AG08396 (cell line): ENCODE measurements around the gene RYR1.
A peak's percentile ranks its signal among the peaks of the same experiment; 100 is the strongest.
"Not testable (repeated sequence)": the region's sequence is repeated elsewhere in the genome, so short reads cannot be mapped to it uniquely, and the experiment has no call there.

ENCODE experiments used
- DNase-seq: peaks from one replicate; pipeline ENCODE4 v3.0.0; 2012; ENCODE audit warnings: low spot score, mixed read lengths

RYR1 gene

GRCh38 chr19:38490861-38491260 lies 57.4 kb downstream of the RYR1 start:
- no peak for DNase-seq

GRCh38 chr19:38492181-38492813 lies 58.8 kb downstream of the RYR1 start:
- DNase-seq: no peak

- DNase-seq: no peak
These were observed 60.9 kb downstream of the RYR1 start for GRCh38 chr19:38494379-38494778.

DNA sequence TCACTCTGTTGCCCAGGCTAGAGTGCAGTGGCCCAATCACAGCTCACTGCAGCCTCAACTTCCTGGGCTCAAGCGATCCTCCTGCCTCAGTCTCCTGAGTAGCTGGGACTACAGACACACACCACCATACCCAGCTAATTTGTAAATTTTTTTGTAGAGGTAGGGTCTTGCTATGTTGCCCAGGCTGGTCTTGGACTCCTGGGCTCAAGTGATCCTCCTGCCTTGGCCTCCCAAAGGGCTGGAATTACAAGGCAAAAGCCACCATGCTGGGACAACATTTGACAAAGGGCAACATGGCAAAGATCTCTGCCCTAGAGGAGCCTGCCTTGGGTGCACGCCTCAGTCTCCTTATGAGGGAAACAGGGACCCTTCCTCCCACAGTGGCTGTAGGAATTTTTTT lies 61.9 kb downstream of the RYR1 start:
- not testable (repeated sequence) for DNase-seq

DNA sequence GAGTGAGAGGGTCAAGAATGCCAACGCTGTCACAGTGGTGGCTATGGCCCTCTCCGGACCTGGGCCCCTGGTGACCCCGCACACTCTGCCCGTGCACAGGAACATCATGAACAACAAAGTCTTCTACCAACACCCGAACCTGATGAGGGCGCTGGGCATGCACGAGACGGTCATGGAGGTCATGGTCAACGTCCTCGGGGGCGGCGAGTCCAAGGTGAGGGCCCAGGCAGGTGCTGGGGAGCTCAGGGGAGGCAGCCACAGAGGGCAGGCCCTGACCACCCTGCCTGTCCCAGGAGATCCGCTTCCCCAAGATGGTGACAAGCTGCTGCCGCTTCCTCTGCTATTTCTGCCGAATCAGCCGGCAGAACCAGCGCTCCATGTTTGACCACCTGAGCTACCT lies 62.6 kb downstream of the RYR1 start:
- no peak for DNase-seq

GRCh38 chr19:38496603-38497487 lies 63.4 kb downstream of the RYR1 start:
- no peak for DNase-seq

DNA sequence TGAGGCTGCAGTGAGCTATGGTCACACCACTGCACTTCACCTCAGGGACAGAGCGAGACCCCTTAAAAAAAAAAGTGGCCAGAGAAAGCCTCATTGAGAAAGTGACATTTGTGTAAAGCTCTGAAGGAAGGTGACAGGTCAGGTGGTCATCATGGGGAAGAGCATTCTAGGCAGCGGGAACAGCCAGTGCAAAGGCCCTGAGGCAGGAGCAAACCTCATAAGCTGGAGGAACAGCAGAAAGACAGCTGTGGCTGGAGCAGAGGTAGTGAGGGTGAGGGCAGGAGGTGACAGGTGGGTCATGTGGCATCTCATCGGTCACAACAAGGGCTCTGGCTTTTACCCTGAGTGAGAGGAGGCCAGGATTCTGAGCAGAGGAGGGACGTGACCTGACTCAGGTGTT lies 64.4 kb downstream of the RYR1 start:
- DNase-seq: no peak

DNA sequence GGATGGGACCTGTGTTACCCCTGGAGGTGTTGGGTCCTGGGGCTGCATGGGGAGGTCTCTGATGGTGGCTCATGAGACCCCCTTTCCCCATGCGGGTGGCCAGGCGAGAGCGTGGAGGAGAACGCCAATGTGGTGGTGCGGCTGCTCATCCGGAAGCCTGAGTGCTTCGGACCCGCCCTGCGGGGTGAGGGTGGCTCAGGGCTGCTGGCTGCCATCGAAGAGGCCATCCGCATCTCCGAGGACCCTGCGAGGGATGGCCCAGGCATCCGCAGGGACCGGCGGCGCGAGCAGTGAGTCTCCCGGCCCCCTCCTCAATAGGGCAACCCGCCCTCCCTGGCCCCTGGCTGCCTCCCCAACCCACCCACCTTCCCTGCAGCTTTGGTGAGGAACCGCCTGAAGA lies 66.0 kb downstream of the RYR1 start:
- DNase-seq: no peak

DNA sequence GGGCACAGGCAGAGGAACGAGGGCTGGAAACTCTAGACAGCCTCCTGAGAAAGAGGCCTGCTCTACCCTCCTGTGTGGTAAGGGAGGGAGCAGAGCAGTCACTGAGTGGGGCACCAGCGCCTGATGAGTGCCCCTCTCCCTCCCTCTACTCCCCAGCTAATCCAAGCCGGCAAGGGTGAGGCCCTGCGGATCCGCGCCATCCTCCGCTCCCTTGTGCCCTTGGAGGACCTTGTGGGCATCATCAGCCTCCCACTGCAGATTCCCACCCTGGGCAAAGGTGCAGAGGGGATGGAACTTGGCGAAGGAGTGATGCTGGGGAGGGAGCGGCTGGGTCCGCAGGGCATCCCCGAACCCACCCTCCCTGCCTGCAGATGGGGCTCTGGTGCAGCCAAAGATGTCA lies 67.0 kb downstream of the RYR1 start:
- no peak for DNase-seq

DNA sequence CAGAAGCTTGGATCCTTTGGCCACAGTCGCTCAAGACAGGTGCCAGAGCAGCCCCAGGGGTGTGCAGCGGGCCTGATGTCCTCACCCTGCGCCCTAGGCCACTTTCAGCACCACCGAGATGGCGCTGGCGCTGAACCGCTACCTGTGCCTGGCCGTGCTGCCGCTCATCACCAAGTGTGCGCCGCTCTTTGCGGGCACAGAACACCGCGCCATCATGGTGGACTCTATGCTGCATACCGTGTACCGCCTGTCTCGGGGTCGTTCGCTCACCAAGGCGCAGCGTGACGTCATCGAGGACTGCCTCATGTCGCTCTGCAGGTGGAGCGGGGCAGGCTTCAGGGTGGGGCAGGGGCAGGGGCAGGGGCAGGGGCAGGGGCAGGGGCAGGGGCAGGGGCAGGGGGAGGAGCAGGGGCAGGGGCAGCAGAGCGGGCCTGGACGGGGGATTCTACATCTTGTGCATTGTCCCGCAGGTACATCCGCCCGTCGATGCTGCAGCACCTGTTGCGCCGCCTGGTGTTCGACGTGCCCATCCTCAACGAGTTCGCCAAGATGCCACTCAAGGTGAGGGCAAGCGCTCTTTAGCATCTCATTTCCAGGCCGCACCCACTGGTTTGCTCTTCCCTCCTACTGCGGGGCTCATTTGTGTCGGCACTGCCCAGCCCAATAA lies 69.1 kb downstream of the RYR1 start:
- DNase-seq: no peak

DNA sequence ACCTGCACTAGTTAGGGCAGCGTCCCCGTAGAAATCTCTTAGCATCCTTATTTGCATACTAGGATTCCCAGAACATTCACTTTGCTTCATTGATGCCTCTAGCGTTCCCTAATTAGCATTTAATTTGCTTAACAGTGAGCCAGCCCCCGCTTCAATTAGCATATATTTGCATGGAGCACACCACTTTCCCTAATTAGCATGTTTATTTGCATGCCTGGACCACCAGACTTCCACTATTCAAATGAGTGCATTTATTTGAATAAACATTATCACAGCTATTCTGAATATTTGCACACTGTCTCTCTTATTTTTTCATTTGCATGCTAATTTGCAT lies 69.6 kb downstream of the RYR1 start:
- DNase-seq: no peak

DNA sequence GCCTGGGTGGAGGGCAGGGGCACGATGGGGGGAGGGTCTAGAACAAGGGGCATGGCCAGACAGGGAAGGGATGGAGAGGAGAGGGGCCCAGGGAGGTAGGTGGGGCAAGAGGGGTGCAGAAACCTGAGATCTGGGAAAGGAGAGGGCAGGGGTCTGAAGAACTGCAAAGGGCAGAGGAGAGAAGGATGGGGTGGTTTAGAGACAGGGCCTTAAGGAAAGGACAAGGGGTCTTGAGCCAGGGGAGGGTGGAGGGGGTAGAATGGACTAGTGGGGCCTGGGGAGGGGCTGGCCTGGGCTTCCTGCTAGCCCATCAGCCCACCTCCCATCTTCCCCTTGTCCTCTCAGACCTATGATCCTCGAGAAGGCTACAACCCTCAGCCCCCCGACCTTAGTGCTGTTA lies 72.5 kb downstream of the RYR1 start:
- DNase-seq: no peak

DNA sequence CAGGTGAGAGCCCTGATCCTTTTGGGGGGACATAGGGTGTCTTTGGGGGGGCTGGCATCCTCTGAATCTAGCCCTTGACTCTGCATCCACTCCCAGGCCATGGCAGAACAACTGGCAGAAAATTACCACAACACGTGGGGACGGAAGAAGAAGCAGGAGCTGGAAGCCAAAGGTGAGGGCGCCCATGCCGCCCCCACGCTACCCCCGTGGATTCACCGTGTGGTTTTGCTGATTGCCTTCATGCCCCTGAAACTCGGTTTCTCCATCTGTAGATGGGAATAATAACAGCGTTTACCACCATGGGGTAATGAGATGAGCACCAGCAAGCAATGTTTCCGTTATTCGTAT lies 72.9 kb downstream of the RYR1 start:
- no peak for DNase-seq

GRCh38 chr19:38506723-38507550 lies 73.4 kb downstream of the RYR1 start:
- DNase-seq: peak; percentile 88

- DNase-seq: no peak
These were observed 74.1 kb downstream of the RYR1 start for GRCh38 chr19:38507551-38508127.

GRCh38 chr19:38508507-38508906 lies 75.0 kb downstream of the RYR1 start:
- no peak for DNase-seq

DNA sequence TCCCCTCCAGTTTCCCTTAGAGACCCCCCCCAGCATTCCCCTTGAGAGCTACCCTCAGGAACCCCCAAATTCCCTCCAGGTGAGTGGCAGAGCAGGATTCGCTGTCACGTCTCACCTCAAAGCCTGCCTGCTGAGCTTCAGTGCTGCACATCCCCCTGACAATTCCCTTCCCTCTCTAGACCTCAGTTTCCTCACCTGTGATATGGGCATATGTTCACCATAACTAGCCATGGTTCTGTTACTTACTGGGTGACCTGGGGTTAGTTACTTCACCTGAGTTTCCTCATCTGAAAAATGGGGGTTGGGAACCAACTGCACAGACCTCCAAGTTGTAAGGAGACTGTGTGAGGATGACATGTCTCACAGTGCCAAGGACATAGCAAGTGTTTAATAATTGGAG lies 75.5 kb downstream of the RYR1 start:
- no peak for DNase-seq

DNA sequence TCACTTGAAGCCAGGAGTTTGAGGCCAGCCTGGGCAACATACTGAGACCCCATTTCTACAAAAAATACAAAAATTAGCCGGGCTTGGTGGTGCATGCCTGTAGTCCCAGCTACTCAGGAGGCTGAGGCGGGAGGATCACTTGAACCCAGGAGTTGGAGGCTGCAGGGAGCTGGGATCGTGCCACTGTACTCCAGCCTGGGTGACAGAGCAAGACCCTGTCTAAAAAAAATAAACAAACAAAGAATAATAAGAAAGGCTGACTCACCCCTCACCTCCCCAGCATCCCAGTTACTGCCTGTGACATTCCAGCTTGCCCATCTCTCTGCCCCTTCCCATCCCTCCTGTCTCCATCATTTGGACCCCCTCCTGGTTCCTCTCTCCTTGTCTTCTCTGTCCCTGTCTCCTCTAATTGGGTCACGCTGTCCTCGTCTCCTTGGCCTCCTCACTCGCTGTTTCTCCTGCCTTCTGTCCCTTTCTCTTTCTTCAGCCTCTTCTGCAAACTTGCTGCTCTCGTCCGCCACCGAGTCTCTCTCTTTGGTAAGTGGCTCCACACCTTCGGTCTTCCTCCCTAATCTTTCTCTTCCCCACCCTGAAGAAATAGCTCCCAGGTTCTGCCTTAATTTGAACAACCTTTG lies 77.7 kb downstream of the RYR1 start:
- DNase-seq: no peak

GRCh38 chr19:38512277-38512676 lies 78.8 kb downstream of the RYR1 start:
- DNase-seq: no peak

GRCh38 chr19:38513156-38513555 lies 79.7 kb downstream of the RYR1 start:
- DNase-seq: not testable (repeated sequence)

DNA sequence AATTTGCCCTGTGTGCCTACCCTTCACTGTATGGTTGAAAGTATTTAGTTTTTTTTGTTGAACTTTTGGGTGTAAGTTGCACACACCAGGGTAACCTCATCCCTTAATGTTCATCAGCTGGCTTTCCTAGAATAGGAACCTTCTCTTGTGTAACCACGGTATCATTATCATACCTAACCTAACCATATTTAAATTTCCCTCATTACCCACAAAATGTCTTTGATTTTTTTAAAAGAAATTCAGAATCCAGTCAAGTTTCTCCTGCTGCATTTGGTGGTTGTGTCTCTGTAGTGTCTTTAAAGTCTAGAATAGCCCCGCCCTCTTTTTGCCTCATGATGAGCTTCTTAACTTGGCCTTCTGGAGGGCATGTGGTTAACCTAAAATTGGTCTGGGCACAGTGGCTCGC lies 80.3 kb downstream of the RYR1 start:
- DNase-seq: no peak
